GM13977 (cell line): ENCODE results near the gene HBG2.

Experiments
- DNase-seq: peaks from one replicate; pipeline ENCODE4 v3.0.0; 2012; ENCODE audit warnings: low spot score
- CTCF ChIP-seq: IDR thresholded peaks from 2 replicates; pipeline ENCODE4 v1.5.1; 2012; ENCODE audit warnings: mild to moderate bottlenecking, control low read depth; ENCODE audit not compliant: insufficient read depth; ENCODE audit errors: extremely low read depth, missing control alignments
- in situ Hi-C: fragments of 300-500 bp; cut with MboI; formaldehyde crosslinking; loops from one replicate; pipeline ENCODE4 v1.12.0; 2022; ENCODE audit warnings: low sequenced_read_pairs, low pct_unique_long_range_greater_than_20kb, mixed read lengths, inconsistent platforms; ENCODE audit not compliant: unreplicated experiment

The HBG2 gene

GRCh38 chr11:5242933-5243815 is 11.4 kb downstream of the HBG2 start:
- no peak for DNase-seq
- in situ Hi-C loops = no loop called here
- no peak for TF ChIP-seq CTCF

GRCh38 chr11:5242208-5242607 is 12.4 kb downstream of the HBG2 start:
- in situ Hi-C loops = no loop called here
- DNase-seq = no peak
- TF ChIP-seq CTCF = no peak

DNA sequence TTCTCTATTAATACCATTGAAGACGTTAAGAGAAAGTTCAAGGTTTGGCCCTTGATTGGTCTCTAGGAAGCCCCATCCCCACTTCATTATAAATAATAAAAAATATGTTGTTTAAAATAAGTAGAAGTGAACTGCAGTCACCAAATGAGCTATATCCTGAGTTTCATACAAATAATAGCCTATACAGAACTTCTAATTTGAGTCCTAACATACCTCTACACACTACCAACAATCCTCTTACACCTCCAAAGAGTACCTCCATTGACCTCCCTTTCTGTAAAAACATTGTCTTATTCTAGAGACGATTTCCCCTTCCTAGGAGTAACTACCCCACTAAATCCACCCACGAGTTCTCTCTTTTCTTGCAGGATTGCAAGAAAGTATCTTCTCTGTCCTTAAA is 13.1 kb downstream of the HBG2 start:
- TF ChIP-seq CTCF = no peak
- no peak for DNase-seq
- in situ Hi-C loops = no loop called here

- no peak for DNase-seq
- no peak for TF ChIP-seq CTCF
- in situ Hi-C loops = no loop called here
Measured at GRCh38 chr11:5240458-5240857, 14.1 kb downstream of the HBG2 start.

DNA sequence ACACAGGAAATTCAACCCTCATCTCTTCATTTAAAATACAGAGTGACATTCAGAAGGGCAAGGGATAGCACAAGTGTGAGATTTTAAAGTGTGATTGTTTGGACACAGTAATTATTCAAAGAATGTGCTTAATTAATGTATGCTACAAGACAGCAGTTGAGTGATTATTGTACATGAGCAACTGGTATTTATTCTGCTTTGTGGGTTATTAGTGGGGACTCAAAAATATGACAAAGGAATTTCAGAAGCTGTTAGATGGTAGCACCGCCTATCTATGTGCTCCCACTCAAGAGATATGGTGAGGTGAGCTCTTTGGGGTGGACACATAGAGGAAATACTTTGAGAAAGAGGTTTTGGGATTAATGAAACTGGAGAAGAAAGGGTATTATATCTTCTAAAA is 14.5 kb downstream of the HBG2 start:
- no peak for TF ChIP-seq CTCF
- no peak for DNase-seq
- in situ Hi-C loops = no loop called here

DNA sequence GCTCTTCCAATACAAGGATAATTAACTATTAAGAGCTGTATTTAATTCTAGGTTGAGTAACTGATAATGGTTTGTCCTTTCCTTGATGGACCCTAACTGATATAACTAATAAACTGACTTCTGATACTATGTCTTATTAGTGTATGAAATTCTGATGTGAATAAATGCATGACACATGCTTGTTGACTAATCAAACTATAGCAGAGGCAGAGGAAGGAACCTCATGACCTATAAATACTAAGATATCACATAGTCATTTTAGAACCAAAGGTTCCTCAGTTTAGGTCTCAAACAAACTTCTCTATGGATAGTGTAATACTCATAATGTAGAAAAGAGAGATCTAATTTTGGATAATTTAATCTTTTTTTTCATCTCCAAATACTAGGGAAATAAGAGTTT is 15.5 kb downstream of the HBG2 start:
- in situ Hi-C loops = no loop called here
- no peak for TF ChIP-seq CTCF
- DNase-seq = no peak
